T-helper 1 cell treated with Interleukin-12 subunit alpha and Interleukin-12 subunit beta and Interleukin-4 antibody, amounts not matched to agents 30 ng/mL and 1 ng/mL, for 36 hours (primary cell): Measurements from ENCODE around the gene LGR5. TPM values are rescaled to one million over a fixed set of nuclear protein-coding genes. Genes with fewer than 3 reads are reported as not detected.

Experiments used
- intact Hi-C: fragments of 100-400 bp; cut with micrococcal nuclease; formaldehyde crosslinking; loops from one replicate; pipeline ENCODE4 v1.15.1; 2024
- total RNA-seq: library from RNA; stranded (reverse); gene quantifications from 2 replicates; pipeline ENCODE4 v1.2.3, GENCODE V29; 2022

The LGR5 gene
- total RNA-seq, 1 donor from 2014 or later, result not detected

DNA sequence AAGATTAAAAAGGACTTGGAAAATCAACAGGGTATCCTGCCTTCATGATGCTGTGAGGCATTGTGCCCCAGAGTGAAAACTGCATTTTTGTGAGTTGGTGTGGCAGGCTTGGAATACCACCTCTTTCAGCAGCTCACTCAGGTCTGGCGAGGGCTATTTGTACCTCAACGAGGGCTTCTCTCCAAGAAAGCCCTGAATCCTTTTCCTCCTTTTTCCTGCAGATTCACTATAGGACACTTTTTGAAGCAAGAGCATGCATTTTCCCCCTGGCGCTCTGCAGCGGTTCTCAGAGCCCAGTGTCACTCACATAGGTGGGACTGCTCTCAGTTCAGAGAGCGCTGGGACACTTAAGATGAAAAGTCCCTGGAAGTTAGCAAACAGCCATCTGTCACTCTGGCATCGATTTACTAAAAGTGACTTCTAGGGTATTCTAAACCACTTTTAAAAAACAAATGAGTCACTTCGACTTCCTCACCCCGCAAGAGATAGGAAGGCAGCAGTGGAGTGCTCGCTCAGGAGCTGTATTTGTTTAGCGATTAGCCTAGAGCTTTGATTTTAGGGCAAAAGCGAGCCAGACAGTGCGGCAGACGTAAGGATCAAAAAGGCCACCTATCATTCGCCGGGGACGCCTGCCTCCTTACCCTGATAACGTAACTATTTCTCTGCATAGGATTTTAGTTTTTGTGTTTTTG, 782 bp upstream of the LGR5 start:
- intact Hi-C loops, result no loop called here

DNA sequence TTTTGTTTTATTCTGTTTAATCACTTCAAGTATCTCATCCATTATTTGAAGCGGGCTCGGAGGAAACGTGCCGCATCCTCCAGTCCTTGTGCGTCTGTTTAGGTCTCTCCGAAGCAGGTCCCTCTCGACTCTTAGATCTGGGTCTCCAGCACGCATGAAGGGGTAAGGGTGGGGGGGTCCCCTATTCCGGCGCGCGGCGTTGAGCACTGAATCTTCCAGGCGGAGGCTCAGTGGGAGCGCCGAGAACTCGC, 311 bp upstream of the LGR5 start:
- intact Hi-C loops, result no loop called here

DNA sequence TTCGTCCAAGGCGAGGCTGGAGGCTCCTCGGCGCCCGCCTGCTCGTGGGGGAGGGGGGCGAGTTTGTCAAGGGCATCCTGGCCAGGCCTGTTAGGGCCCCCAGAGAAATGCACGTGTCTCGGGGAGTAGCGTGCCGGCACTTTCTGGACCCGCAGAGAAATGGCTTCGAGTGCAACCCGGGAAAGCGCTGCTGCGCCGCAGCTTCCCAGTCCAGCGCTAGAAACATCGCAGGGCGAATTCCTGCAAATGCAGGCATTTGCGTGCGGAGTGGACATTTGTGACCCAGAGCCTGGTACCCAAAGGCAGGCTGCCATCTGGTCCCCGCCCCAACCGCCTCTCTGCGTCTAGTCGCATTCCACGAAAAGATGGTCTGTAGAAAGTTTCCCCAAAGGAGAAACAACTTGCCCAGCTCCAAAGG, 756 bp downstream of the LGR5 start:
- intact Hi-C loops, result no loop called here

DNA sequence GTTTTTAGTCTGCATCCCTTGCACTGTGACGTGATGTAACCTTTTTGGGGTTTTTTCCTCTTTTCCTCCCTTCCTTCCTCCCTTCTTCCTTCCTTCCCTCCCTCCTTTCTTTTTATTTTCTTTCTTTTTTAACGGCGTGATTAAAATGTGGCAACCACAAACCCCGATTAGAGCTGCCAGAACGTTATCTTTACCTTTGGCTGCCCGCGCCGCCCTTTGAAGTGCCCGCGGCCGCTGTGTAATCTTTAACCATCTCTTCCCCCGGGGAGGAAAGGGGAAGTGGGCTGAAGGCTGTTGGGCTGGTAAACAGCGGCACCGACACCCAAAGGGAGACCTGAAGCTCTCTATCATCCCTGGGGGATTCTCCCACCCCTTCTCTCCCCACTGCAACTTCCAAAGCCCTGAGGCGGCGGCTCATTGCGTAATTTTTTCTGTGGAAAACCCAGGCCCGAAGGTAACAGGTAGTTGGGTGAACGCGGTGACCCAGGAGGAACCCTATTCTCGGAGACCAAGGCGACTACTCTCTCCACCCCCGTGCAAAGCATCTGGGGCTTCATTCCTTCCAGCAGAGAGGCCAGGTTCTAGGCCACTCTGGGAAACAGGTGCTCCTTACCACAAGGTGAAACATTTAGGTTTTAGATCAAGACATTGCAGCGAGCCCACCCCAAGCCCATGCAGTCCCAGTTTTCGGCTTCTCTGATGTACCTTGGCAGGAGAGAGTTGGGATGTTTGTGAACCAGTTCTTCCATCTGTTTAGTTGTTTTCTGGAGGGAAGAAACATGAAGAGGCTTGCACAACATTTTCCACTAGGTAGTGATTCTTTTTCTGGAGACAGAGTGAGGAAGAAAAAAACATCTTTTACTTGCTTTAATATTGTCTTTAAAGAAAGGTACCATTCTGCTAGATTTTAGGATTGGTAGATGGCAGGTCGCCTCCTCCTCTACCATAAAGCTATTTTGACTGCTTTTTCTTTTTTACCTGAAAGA, 1.5 kb downstream of the LGR5 start:
- intact Hi-C loops, result no loop called here

DNA sequence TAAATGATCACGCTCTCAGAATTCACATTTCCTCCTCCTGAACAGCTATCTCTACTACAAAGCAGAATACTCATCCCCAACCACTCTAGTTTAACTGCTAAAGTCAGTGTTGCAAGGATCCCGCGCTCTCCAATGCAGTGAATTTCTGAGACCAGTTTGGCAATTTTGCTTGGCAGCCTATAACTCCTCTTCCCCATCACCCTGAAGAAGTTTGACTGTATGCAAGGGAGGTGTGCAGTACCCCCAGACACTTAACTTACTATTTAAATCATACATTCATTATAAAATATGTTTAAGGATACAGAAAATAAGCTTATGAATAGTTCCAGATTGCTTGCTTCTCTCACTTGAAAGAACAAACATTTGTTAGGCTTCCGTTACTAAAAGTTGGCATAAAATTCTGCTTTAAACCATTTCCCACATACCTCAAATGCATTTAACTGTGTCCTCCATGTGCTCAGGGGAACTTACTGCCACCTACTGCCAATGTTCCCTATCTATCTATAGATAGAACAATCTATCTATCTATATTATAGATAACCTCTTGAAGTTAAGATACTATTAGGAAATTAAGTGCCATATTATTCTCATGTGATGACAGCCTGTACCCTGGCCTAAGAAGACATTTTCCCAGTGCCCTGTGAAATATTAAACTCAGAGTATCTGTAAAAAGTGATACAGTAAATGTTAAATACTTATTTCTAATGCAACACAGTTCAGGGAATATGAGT, 2.4 kb downstream of the LGR5 start:
- intact Hi-C loops, result no loop called here

DNA sequence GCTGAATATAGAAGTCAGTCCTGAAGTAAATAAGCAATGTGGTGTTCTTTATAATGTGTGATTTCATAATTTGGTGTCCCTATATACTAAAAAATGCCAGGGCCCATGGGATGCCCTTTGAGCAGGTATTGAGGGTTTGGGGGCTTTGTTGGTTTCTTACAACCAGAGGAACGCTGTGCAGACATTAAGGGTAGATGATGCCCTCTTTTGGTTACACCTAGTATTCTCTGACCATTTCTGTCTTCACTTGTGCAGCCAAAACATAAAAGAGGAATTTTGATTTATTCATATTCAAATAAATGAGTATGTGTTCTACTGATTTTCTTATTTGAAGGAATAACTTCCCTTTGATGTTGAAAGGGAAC, 3.0 kb downstream of the LGR5 start:
- intact Hi-C loops, result no loop called here

DNA sequence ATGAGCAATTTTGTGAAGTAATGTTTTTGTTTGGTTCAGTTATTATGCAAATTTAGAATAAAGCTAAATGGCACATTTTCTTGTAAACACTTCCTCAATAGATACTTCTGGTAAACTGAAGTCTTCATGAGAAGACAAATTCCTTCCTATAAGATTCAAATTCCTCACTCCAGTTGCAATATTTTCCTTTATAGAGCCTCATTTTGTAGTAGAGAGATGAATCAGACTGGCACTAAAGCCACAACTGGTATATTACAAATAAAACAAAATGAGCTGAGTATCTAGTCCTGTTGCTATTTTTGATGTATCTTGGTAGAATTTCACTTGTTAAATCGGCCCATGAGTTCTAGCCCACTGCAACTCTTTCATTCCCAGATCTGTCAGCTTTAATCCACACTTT, 5.5 kb downstream of the LGR5 start:
- intact Hi-C loops, result no loop called here

DNA sequence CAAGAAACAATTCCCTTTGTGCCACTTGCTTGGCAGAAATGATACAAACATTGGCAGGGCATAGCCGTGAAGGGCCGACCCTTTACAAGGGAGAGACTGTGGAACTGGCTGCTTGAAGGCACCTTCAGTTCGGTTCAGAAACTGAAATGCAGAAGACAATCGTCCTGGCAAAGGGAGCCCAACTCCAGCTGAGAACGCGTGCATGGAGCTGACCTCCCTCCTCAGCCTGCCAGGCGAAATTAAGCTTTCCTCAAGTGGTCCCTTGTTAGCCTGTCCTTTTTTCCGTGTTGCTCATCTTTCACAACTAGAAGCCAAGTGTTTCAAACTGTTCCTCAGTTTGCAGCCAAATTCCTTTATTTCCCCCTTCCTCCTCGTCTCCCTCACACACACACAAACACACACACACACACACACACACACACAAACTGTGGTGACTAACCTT, 8.1 kb downstream of the LGR5 start:
- intact Hi-C loops, result no loop called here

DNA sequence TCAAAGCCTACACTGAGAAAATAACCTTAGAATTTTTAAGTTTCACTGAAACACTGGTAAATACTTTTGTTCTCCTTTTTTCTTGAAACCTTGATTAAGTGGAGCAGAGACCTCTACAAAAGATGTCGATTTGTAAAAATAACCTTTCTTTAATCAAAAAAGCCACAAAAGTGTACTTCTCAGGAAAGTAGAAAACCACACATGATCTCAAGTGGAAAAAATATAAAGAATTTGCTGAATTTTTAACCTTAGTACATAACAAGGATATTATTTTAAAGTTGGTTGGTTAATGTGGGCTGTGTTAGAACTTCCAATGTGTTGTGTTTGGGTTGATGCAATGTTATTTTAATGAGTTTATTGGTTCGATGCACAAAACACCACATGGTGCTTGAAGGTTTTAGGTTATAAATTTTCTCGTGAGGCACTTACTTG, 8.6 kb downstream of the LGR5 start:
- intact Hi-C loops, result no loop called here

DNA sequence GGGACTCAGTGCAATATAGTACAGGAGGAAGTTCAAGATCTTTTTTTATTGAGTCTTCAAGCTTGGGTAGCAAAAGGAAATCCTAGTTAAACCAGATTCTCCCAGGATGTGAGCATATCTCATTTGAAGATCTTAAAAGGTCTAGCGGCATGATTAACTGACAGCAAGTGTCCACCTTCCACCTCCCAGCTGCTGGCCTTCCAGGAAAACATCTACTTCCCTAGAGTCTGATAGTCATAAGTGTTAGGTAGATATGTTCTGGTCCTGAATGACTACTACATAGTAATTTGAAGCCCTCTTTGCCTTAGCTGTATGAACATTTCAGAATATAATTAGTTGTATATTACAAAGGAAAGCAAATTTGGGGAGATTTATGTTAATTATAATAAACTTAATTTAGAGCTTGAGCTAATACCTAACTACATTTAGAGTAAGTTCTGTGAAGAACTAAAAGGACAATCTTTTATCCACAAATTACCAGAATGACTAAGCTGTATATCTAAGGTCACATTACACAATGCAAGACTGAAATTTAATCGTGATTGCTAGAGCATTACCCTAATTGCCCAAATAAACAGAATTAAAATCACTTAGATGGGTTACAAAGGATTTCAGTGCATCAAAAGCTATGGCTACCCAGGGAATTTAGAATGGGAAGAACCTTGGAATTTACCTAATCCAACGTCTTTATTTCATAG, 9.9 kb downstream of the LGR5 start:
- intact Hi-C loops, result no loop called here

DNA sequence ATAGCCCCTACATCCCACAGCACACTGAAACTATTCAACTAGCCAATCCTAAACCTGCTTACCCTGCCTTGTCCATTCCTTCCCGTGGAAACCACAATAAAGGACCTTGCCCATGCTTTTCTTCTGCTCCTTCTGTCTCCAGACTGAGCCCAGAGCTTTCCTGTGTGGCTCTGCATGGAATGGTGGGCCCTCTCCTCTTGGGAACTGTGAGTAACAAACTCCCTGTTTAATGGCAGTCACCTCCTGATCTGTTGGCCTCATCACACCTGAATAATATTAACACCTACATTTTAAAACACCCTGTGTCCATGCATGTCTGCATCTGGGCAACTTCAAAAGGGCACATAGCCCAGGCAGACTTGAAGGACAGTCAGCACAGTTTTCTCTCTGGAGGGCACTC, 12.4 kb downstream of the LGR5 start:
- intact Hi-C loops, result no loop called here

DNA sequence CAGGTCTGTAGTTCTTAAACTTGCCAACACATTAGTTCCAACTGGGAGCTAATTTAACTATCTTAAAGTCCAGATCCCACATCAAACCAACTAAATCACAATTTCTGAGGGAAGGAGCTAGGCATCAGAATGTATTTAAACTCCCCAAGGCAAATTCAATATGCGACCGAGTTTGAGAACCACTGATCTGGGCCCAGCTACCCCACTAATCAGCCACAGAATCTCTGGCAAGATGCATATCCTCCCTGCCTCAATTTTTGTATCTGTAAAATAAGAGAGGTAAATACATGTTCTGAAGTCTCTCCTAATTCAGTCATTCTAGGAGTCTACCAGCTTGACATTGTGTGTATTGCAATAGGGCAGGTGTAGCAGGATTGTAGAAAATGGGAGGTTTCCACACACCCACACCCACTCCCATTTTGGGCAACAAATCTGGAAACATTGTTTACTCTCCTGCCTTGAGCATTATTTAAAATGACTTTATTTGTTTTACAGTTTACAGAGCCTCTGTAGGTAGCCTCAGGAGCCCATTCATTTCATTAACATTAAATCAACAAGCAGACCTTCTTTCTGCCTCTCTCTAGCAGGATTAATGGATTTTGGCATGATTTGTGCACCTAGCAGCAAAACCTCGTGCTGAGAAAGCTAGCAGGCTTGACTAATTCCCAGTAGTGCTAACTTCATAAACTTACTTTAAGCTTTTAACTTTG, 15.6 kb downstream of the LGR5 start:
- intact Hi-C loops, result no loop called here

DNA sequence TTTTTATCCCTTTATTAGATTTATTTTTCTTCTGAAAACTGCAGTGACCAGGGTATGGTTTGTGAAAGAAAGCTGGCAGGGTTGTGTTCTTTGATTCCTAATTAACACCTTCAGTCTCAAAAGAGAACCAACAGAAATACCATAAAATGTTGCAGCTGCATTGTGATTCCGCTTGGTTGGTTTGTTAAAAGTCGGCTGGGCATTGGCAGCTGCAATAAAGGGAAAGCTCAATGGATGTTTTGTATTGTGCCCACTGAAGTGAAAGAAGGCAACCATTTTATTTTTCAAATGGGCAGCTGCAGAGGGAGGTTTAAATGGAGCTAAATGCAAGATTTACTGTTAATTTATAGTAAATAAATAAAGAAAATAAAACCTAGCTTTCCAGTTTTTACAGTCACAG, 16.7 kb downstream of the LGR5 start:
- intact Hi-C loops, result no loop called here

DNA sequence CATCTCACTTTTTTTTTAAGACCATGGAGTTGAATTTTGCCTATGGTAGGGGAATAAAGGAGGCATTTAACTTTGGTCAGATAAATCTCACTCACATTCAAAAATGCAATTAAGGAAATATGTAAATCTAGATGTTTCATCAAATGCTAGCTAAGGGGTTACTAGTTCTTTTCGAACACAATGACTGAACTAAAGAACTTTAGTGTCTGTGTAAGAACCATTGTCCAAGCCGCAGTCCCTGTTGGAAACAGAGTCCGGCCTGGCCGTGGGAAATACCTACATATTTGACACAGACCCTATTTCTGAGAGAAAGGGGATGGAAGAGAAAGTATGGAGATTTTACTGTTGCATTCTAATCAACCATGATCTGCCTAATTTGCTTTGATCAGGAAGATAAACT, 17.4 kb downstream of the LGR5 start:
- intact Hi-C loops, result no loop called here

DNA sequence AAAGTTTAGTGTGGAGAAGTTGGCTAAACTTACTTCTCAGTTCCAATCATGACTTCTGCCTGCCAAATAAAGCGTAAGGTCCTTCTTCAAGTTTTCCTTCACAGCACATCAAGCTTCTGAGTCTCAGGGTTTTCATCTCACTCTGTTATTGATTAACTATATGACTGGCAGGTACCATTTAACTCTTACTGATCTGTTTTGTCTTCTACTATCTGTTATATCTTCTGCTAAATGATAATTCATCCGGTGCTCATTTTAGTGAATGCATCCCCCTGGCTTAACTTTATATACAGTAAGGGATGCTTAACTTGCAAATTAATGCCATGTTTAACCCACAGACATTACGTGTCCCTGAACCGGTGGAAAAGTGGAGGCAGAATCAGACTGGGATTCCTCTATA, 20.7 kb downstream of the LGR5 start:
- intact Hi-C loops, result no loop called here

DNA sequence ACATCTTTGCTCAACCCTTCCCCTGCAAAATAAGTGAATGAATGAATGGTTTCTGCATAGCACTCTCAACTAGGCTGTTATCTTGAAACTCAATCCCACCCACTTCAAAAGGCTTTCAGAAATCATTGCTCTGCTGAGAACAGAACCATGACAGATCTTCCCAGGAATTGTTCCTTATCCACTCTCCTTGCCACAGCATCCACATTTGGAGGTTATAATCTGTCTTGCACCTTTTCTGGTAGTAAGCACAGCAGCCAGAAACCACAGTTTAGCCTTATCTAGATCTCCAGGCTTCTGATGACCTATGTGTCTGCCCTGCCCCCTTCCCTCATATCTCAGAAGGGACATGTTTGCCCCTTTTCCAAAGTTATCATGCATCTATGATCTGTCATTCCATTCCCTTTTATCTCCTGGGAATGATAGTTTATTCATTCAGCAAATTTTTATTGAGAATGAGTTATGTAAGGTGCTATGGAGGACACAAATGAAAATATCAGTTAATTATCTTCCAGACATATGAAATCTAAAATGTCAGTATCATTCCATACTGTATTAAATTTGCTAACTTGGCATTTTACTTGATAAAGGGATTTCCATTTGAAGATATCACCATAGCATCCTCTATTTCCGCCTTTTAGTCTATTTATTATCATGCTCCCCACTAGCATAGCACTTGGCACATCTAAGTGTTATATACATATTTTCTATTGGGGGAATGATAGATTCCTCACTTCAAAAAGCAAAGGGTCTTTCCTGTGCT, 21.4 kb downstream of the LGR5 start:
- intact Hi-C loops, result no loop called here

DNA sequence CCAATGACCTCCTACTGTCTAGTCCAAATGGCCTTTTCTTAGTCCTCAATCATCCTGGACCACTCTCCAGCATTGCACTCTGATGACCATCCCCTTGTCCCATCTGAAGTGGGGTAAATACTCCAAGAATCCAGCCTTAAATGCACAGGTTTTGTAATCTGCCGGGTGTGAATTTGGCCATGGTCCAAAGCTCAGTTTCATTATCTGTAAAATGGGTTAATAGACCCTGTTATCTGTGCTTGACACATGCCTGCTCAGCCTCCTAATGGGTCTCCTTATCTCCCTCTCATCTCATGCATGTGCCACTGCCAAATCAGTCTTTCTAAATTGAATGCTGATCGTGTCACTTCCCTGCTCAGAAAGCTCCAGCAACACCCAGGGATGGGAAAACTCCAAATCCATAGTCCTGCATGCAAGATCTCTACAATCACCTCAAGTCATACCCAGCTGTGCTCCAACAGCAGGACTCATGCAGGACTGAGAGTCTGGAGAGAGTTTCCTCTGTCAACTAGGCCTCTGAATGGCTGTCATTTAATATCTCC, 22.3 kb downstream of the LGR5 start:
- intact Hi-C loops, result no loop called here

DNA sequence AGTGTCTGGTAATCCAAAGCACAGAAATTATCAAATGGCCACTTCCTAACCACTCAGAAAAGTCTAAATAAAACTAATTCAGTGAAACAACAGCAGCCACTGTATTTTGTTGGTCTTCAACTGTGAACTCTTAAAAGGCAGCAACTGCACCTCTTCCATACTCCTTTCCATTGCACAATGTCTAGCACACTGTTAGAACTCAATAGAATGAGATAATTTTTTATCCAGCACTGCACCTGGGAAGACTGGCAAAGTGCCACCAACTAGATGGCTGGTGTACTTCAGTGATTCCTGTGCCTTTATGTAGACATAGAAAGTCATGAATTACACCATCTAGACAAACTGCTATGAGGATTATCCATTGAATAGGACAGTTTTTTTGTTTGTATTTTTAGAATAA, 26.2 kb downstream of the LGR5 start:
- intact Hi-C loops, result no loop called here

DNA sequence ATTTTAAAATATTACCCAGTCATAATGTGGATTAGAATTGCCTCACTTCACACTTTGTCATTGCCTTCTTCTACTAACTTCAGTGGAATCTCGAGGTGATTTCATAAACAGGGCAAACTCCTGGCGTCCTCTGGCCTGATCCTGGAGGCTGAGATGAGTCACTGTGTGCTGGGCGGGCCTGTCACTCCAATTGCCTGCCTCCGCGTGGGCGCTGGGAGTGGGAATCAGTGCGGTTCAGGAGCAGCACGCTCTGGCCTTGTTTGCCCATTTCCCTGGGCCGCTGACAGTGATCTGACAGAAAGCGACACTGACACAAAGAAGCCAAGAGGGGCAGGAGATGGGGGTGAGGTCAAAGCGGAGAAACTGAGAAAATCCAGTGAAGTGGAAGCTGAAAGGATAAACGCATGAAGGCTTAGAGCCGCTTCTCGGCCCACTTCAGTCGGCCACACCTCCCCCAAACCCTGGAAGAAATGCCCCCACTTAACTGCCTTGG, 29.7 kb downstream of the LGR5 start:
- intact Hi-C loops, result no loop called here

DNA sequence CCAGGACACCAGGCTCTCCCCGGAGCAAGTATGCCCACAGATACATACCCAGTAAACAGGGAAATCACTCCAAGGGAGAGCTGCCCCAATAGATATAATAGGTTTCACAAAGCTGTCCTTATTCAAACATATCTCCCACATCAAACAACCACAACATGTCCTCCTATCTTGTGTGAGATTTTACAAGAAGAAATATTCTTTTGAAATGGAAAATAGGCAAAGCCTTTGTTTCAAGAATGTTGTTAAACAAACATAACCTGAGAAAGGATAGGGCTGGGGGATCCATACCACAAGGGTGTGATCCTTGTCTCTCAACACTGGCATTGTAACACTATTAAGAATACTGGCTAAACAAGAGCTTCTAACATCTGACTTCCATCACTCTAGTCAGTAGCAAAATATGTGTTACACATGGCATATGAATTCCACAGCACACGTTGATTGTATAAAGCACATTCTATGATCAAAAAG, 32.9 kb downstream of the LGR5 start:
- intact Hi-C loops, result no loop called here
